ENCODE data around the gene EPS8L1. TPM values are rescaled to one million over a fixed set of nuclear protein-coding genes. Genes with fewer than 3 reads are reported as not detected.

EPS8L1 gene
- total RNA-seq, 1 donor = 2.2 TPM

GRCh38 chr19:55113570-55114039, 37.9 kb downstream of the EPS8L1 start:
- H3K4me3 ChIP-seq (ENCODE audit: low read depth, low read length) = no peak overlapping the region

DNA sequence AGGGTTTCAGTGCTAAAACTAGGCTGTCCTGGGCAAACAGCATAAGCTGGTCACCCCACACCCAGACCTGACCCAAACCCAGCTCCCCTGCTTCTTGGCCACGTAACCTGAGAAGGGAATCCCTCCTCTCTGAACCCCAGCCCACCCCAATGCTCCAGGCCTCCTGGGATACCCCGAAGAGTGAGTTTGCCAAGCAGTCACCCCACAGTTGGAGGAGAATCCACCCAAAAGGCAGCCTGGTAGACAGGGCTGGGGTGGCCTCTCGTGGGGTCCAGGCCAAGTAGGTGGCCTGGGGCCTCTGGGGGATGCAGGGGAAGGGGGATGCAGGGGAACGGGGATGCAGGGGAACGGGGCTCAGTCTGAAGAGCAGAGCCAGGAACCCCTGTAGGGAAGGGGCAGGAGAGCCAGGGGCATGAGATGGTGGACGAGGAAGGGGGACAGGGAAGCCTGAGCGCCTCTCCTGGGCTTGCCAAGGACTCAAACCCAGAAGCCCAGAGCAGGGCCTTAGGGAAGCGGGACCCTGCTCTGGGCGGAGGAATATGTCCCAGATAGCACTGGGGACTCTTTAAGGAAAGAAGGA, 39.0 kb downstream of the EPS8L1 start:
- DNase-seq (ENCODE audit: low read depth) = no peak
- TF ChIP-seq, protein P1, sequence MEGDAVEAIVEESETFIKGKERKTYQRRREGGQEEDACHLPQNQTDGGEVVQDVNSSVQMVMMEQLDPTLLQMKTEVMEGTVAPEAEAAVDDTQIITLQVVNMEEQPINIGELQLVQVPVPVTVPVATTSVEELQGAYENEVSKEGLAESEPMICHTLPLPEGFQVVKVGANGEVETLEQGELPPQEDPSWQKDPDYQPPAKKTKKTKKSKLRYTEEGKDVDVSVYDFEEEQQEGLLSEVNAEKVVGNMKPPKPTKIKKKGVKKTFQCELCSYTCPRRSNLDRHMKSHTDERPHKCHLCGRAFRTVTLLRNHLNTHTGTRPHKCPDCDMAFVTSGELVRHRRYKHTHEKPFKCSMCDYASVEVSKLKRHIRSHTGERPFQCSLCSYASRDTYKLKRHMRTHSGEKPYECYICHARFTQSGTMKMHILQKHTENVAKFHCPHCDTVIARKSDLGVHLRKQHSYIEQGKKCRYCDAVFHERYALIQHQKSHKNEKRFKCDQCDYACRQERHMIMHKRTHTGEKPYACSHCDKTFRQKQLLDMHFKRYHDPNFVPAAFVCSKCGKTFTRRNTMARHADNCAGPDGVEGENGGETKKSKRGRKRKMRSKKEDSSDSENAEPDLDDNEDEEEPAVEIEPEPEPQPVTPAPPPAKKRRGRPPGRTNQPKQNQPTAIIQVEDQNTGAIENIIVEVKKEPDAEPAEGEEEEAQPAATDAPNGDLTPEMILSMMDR (IDR thresholded peaks at IDR 0.05; ENCODE audit: insufficient read depth, low read depth, low read length) = no peak
- H3K4me3 ChIP-seq (ENCODE audit: low read depth, low read length) = no peak overlapping the region

More at GRCh38 chr19:55113570-55114039, 37.9 kb downstream of the EPS8L1 start:
- TF ChIP-seq, protein P1 (IDR thresholded peaks at IDR 0.05; ENCODE audit: insufficient read depth, low read depth, low read length) = no peak
- DNase-seq (ENCODE audit: low read depth) = peak; percentile 95

DNA sequence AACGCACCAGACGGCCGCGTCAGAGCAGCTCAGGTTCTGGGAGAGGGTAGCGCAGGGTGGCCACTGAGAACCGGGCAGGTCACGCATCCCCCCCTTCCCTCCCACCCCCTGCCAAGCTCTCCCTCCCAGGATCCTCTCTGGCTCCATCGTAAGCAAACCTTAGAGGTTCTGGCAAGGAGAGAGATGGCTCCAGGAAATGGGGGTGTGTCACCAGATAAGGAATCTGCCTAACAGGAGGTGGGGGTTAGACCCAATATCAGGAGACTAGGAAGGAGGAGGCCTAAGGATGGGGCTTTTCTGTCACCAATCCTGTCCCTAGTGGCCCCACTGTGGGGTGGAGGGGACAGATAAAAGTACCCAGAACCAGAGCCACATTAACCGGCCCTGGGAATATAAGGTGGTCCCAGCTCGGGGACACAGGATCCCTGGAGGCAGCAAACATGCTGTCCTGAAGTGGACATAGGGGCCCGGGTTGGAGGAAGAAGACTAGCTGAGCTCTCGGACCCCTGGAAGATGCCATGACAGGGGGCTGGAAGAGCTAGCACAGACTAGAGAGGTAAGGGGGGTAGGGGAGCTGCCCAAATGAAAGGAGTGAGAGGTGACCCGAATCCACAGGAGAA, 39.9 kb downstream of the EPS8L1 start:
- peak; percentile 34 for DNase-seq (ENCODE audit: low read depth)

DNA sequence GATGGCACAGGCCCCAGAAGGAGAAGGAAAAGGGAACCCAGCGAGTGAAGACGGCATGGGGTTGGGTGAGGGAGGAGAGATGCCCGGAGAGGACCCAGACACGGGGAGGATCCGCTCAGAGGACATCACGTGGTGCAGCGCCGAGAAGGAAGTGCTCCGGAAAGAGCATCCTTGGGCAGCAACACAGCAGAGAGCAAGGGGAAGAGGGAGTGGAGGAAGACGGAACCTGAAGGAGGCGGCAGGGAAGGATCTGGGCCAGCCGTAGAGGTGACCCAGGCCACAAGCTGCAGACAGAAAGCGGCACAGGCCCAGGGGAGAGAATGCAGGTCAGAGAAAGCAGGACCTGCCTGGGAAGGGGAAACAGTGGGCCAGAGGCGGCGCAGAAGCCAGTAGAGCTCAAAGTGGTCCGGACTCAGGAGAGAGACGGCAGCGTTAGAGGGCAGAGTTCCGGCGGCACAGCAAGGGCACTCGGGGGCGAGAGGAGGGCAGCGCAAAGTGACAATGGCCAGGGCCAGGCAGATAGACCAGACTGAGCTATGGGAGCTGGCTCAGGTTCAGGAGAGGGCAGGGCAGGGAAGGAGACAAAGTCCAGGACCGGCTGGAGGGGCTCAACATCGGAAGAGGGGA, 40.7 kb downstream of the EPS8L1 start:
- peak overlapping the region; percentile 82 for H3K4me3 ChIP-seq (ENCODE audit: low read depth, low read length)
- peak; percentile 64 for DNase-seq (ENCODE audit: low read depth)
- TF ChIP-seq, protein P1 (IDR thresholded peaks at IDR 0.05; ENCODE audit: insufficient read depth, low read depth, low read length) = no peak

More for the DNA sequence above, 39.9 kb downstream of the EPS8L1 start:
- H3K4me3 ChIP-seq (ENCODE audit: low read depth, low read length) = peak overlapping the region; percentile 82
- TF ChIP-seq, protein P1 (IDR thresholded peaks at IDR 0.05; ENCODE audit: insufficient read depth, low read depth, low read length) = no peak

DNA sequence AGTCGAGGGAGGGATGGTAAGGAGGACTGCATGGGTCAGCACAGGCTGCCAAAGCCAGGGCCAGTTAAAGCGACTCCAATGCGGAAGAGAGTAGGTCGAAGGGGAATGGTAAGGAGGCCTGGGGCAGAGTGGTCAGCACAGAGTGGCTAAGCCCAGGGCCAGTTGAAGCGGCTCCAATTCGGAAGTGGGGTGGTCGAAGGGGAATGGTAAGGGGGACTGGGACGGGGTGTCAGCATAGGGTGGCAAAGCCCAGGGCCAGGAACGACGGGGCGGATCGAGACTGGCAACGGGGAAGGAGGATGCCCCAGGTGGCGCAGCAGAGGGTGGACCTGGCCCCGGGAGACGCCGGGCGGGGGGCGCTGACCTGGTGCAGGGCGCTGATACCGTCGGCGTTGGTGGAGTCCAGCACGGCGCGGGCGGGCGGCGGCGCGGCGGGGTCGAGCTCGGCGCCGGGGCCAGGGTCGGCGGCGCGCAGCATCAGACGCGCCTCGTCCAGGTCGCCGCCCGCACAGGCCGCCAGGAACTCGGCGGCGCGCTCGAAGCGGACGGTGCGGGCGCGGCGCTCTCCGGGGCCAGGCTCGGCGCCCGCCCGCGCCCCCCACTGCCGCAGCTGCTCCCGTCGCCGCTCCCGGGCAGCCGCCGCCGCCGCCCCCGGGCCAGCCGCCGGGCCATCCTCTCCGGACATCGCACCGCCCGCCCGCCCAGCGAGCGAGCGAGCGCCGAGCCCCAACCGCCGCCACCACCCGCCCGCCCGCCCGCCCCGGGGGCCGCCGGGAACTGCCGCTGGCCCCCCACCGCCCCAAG, 41.4 kb downstream of the EPS8L1 start, which contains the start of gene PPP1R12C:
PPP1R12C (minus strand) TSS at position 779 of the 804 bp plus-strand sequence; CDS start at position 685, 94 bp downstream.
- TF ChIP-seq, protein P1 (IDR thresholded peaks at IDR 0.05; ENCODE audit: insufficient read depth, low read depth, low read length) = no peak
- DNase-seq (ENCODE audit: low read depth) = peak; percentile 13

GRCh38 chr19:55117663-55118391, 42.2 kb downstream of the EPS8L1 start:
- peak overlapping the region; percentile 82 for H3K4me3 ChIP-seq (ENCODE audit: low read depth, low read length)
- TF ChIP-seq, protein P1 (IDR thresholded peaks at IDR 0.05; ENCODE audit: insufficient read depth, low read depth, low read length) = no peak
- DNase-seq (ENCODE audit: low read depth) = peak; percentile 99

More for the DNA sequence above, 41.4 kb downstream of the EPS8L1 start, which contains the start of gene PPP1R12C:
- H3K4me3 ChIP-seq (ENCODE audit: low read depth, low read length) = peak within 1 kb of the TSS; percentile 82
